ENCODE data around the gene ZNF544.

Gene ZNF544

GRCh38 chr19:58228585-58229254 lies at the start of gene ZNF544:
TSS of gene ZNF544 (plus strand) at chr19:58228914. CDS start at chr19:58244024, 15,110 bp downstream.
- peak within 1 kb of the TSS; percentile 84 for H3K27ac ChIP-seq
- no peak for TF ChIP-seq CTCF (IDR thresholded peaks at IDR 0.05)
- H3K4me2 ChIP-seq (ENCODE audit: low read length): peak within 1 kb of the TSS; percentile 67
- peak within 1 kb of the TSS; percentile 94 for H2AFZ ChIP-seq
- H3K9me3 ChIP-seq (ENCODE audit: control insufficient read depth, low read length): no peaks in the 10 kb centered on the region
- H3K9ac ChIP-seq: peak within 1 kb of the TSS; percentile 64
- peaks cover 16% of the 10 kb centered on the region for H3K79me2 ChIP-seq
- no peaks in the 10 kb centered on the region for H3K36me3 ChIP-seq (ENCODE audit: control insufficient read depth, insufficient read depth, low read length)
- H3K4me3 ChIP-seq (ENCODE audit: low read depth, low read length): peak within 1 kb of the TSS; percentile 87
- H3K27me3 ChIP-seq (ENCODE audit: control insufficient read depth, insufficient read depth, low read length): no peaks in the 10 kb centered on the region
- peaks cover 7% of the 10 kb centered on the region for H3K4me1 ChIP-seq

- peaks cover 10% of the 10 kb centered on the region for H3K4me1 ChIP-seq
- peak overlapping the region; percentile 88 for H3K4me2 ChIP-seq (ENCODE audit: low read length)
- no peaks in the 10 kb centered on the region for H3K27me3 ChIP-seq (ENCODE audit: control insufficient read depth, insufficient read depth, low read length)
- peak overlapping the region; percentile 98 for H3K27ac ChIP-seq
- H3K36me3 ChIP-seq (ENCODE audit: control insufficient read depth, insufficient read depth, low read length): peaks cover 3% of the 10 kb centered on the region
- H3K9ac ChIP-seq: no peak overlapping the region
- peak overlapping the region; percentile 94 for H2AFZ ChIP-seq
- peaks cover 4% of the 10 kb centered on the region for H3K9me3 ChIP-seq (ENCODE audit: control insufficient read depth, low read length)
- TF ChIP-seq CTCF (IDR thresholded peaks at IDR 0.05): peak; percentile 84
- peaks cover 8% of the 10 kb centered on the region for H3K79me2 ChIP-seq
- peak overlapping the region; percentile 98 for H3K4me3 ChIP-seq (ENCODE audit: low read depth, low read length)
Observed at GRCh38 chr19:58181902-58182576, 46.7 kb upstream of the ZNF544 start.

- H3K4me1 ChIP-seq: peaks cover 10% of the 10 kb centered on the region
- H2AFZ ChIP-seq: peak overlapping the region; percentile 94
- peaks cover 8% of the 10 kb centered on the region for H3K79me2 ChIP-seq
- H3K9me3 ChIP-seq (ENCODE audit: control insufficient read depth, low read length): peaks cover 4% of the 10 kb centered on the region
- H3K4me3 ChIP-seq (ENCODE audit: low read depth, low read length): peak overlapping the region; percentile 98
- H3K27ac ChIP-seq: peak overlapping the region; percentile 98
- peaks cover 3% of the 10 kb centered on the region for H3K36me3 ChIP-seq (ENCODE audit: control insufficient read depth, insufficient read depth, low read length)
- no peaks in the 10 kb centered on the region for H3K27me3 ChIP-seq (ENCODE audit: control insufficient read depth, insufficient read depth, low read length)
- no peak for TF ChIP-seq CTCF (IDR thresholded peaks at IDR 0.05)
- peak overlapping the region; percentile 88 for H3K4me2 ChIP-seq (ENCODE audit: low read length)
- no peak overlapping the region for H3K9ac ChIP-seq
Observed at GRCh38 chr19:58182577-58182988, 46.1 kb upstream of the ZNF544 start.

- Histone ChIP-seq H3K79me2 (peaks cover 8% of the 10 kb centered on the region), H3K4me2 (ENCODE audit: low read length) (peak within 1 kb of the TSS; percentile 98), H3K4me3 (ENCODE audit: low read depth, low read length) (peak within 1 kb of the TSS; percentile 98), H3K27ac (peak within 1 kb of the TSS; percentile 98), H3K9me3 (ENCODE audit: control insufficient read depth, low read length) (peaks cover 4% of the 10 kb centered on the region), H2AFZ (peak within 1 kb of the TSS; percentile 94), H3K36me3 (ENCODE audit: control insufficient read depth, insufficient read depth, low read length) (peaks cover 6% of the 10 kb centered on the region), H3K9ac (peak within 1 kb of the TSS; percentile 98), H3K27me3 (ENCODE audit: control insufficient read depth, insufficient read depth, low read length) (no peaks in the 10 kb centered on the region), H3K4me1 (peaks cover 10% of the 10 kb centered on the region)
- TF ChIP-seq CTCF (IDR thresholded peaks at IDR 0.05): no peak
Observed at GRCh38 chr19:58182989-58183816, 45.5 kb upstream of the ZNF544 start, which contains the start of gene ZNF274. TSS of gene ZNF274 (plus strand) at chr19:58183061. CDS start at chr19:58183966, 905 bp downstream.
